HG03378 (cell line): ENCODE data around the gene YIPF1.
"Not testable (repeated sequence)": the region's sequence is repeated elsewhere in the genome, so short reads cannot be mapped to it uniquely, and the experiment has no call there.

Experiments
- ATAC-seq: cut with Tn5 transposase; IDR thresholded peaks from one replicate; pipeline ENCODE4 v1.9.1; 2021; ENCODE audit warnings: mild to moderate bottlenecking, moderate library complexity; ENCODE audit not compliant: unreplicated experiment

The YIPF1 gene

GRCh38 chr1:53895421-53895820, 5.8 kb upstream of the YIPF1 start:
- ATAC-seq, result no peak

GRCh38 chr1:53894644-53895043, 5.0 kb upstream of the YIPF1 start:
- no peak for ATAC-seq

- ATAC-seq, result no peak
Observed at GRCh38 chr1:53893999-53894636, 4.5 kb upstream of the YIPF1 start, which contains the start of gene DIO1. Gene DIO1 (plus strand): TSS chr1:53894187. CDS start chr1:53894211, 24 bp downstream.

- ATAC-seq, result no peak
Observed at GRCh38 chr1:53892911-53893310, 3.3 kb upstream of the YIPF1 start.

- ATAC-seq, result no peak
Observed at GRCh38 chr1:53891678-53892077, 2.1 kb upstream of the YIPF1 start.

- no peak for ATAC-seq
Observed at GRCh38 chr1:53891018-53891417, 1.4 kb upstream of the YIPF1 start.

GRCh38 chr1:53890522-53890941, 935 bp upstream of the YIPF1 start:
- no peak for ATAC-seq

GRCh38 chr1:53888681-53889080, 916 bp downstream of the YIPF1 start:
- no peak for ATAC-seq

GRCh38 chr1:53883600-53883999, 6.0 kb downstream of the YIPF1 start:
- ATAC-seq, result not testable (repeated sequence)

- not testable (repeated sequence) for ATAC-seq
Observed at GRCh38 chr1:53881853-53882252, 7.7 kb downstream of the YIPF1 start.

GRCh38 chr1:53878492-53879105, 11.0 kb downstream of the YIPF1 start:
- no peak for ATAC-seq

GRCh38 chr1:53875150-53875549, 14.4 kb downstream of the YIPF1 start:
- not testable (repeated sequence) for ATAC-seq

- ATAC-seq, result no peak
Observed at GRCh38 chr1:53871773-53872484, 17.7 kb downstream of the YIPF1 start.

- no peak for ATAC-seq
Observed at GRCh38 chr1:53871221-53871620, 18.4 kb downstream of the YIPF1 start.

- no peak for ATAC-seq
Observed at GRCh38 chr1:53869454-53870117, 20.0 kb downstream of the YIPF1 start.

GRCh38 chr1:53868565-53868964, 21.0 kb downstream of the YIPF1 start:
- no peak for ATAC-seq

GRCh38 chr1:53862507-53862906, 27.1 kb downstream of the YIPF1 start:
- ATAC-seq, result no peak

GRCh38 chr1:53860967-53861411, 28.6 kb downstream of the YIPF1 start:
- no peak for ATAC-seq

- ATAC-seq, result no peak
Observed at GRCh38 chr1:53851571-53852285, 37.9 kb downstream of the YIPF1 start.

GRCh38 chr1:53850082-53850673, 39.4 kb downstream of the YIPF1 start:
- no peak for ATAC-seq
